Stimulated activated memory B cell treated with anti-CD40 and anti-IgM and Interleukin-4, amounts not matched to agents 10 μg/mL and 1 μg/mL and 100 μg/mL, for 72 hours (primary cell): Measurements from ENCODE around the gene PTPRC.

Source experiments
- ATAC-seq: fragments of 150-1000 bp; cut with Tn5 transposase; 2 replicates; pipeline ENCODE4 v1.10.0; 2021
- H3K27ac Mint-ChIP-seq: one replicate; pipeline ENCODE4 v1.8.0; 2022; ENCODE audit warnings: mild to moderate bottlenecking, mixed read lengths
- H3K27me3 Mint-ChIP-seq: one replicate; pipeline ENCODE4 v1.8.0; 2022; ENCODE audit warnings: mixed read lengths
- H3K36me3 Mint-ChIP-seq: one replicate; pipeline ENCODE4 v1.8.0; 2022; ENCODE audit warnings: mixed read lengths
- H3K4me1 Mint-ChIP-seq: one replicate; pipeline ENCODE4 v1.8.0; 2022; ENCODE audit warnings: mixed read lengths
- H3K4me3 Mint-ChIP-seq: one replicate; pipeline ENCODE4 v1.8.0; 2022; ENCODE audit warnings: mild to moderate bottlenecking, moderate library complexity, mixed read lengths
- H3K9me3 Mint-ChIP-seq: one replicate; pipeline ENCODE4 v1.8.0; 2022; ENCODE audit warnings: mixed read lengths

The PTPRC gene

GRCh38 chr1:198669023-198669698 is 30.3 kb downstream of the PTPRC start:
- Mint-ChIP-seq H3K4me1 (peaks cover 79% of the 10 kb centered on the region), H3K9me3 (peaks cover 5% of the 10 kb centered on the region), H3K27me3 (no peaks in the 10 kb centered on the region), H3K36me3 (peaks cover 72% of the 10 kb centered on the region), H3K4me3 (peak overlapping the region; percentile 30), H3K27ac (peak overlapping the region; percentile 90)
- ATAC-seq = peak; percentile 90

- Mint-ChIP-seq H3K9me3 (peaks cover 5% of the 10 kb centered on the region), H3K4me1 (peaks cover 76% of the 10 kb centered on the region), H3K27me3 (no peaks in the 10 kb centered on the region), H3K36me3 (peaks cover 68% of the 10 kb centered on the region), H3K4me3 (peak overlapping the region; percentile 30), H3K27ac (peak overlapping the region; percentile 90)
- ATAC-seq = no peak
Measured at GRCh38 chr1:198669771-198670170, 30.9 kb downstream of the PTPRC start.

- H3K36me3 Mint-ChIP-seq = peaks cover 73% of the 10 kb centered on the region
- peaks cover 80% of the 10 kb centered on the region for H3K4me1 Mint-ChIP-seq
- peak overlapping the region; percentile 50 for H3K4me3 Mint-ChIP-seq
- peak overlapping the region; percentile 69 for H3K27ac Mint-ChIP-seq
- peak; percentile 73 for ATAC-seq
- H3K9me3 Mint-ChIP-seq = peaks cover 5% of the 10 kb centered on the region
- H3K27me3 Mint-ChIP-seq = no peaks in the 10 kb centered on the region
Measured at GRCh38 chr1:198671136-198671535, 32.3 kb downstream of the PTPRC start.

- Mint-ChIP-seq H3K36me3 (peaks cover 76% of the 10 kb centered on the region), H3K27ac (peak overlapping the region; percentile 69), H3K4me1 (peaks cover 83% of the 10 kb centered on the region), H3K4me3 (no peak overlapping the region), H3K9me3 (peaks cover 5% of the 10 kb centered on the region), H3K27me3 (no peaks in the 10 kb centered on the region)
- ATAC-seq = no peak
Measured at GRCh38 chr1:198672124-198672523, 33.3 kb downstream of the PTPRC start.

GRCh38 chr1:198674009-198674408 is 35.2 kb downstream of the PTPRC start:
- H3K36me3 Mint-ChIP-seq = peaks cover 61% of the 10 kb centered on the region
- no peak overlapping the region for H3K27ac Mint-ChIP-seq
- peaks cover 83% of the 10 kb centered on the region for H3K4me1 Mint-ChIP-seq
- H3K27me3 Mint-ChIP-seq = no peaks in the 10 kb centered on the region
- H3K4me3 Mint-ChIP-seq = no peak overlapping the region
- H3K9me3 Mint-ChIP-seq = peaks cover 5% of the 10 kb centered on the region
- no peak for ATAC-seq

- H3K4me1 Mint-ChIP-seq = peaks cover 90% of the 10 kb centered on the region
- H3K9me3 Mint-ChIP-seq = peaks cover 2% of the 10 kb centered on the region
- no peak overlapping the region for H3K4me3 Mint-ChIP-seq
- no peak for ATAC-seq
- H3K36me3 Mint-ChIP-seq = peaks cover 62% of the 10 kb centered on the region
- H3K27me3 Mint-ChIP-seq = no peaks in the 10 kb centered on the region
- H3K27ac Mint-ChIP-seq = peak overlapping the region; percentile 94
Measured at GRCh38 chr1:198676253-198676652, 37.4 kb downstream of the PTPRC start.

- peak overlapping the region; percentile 23 for H3K4me3 Mint-ChIP-seq
- peak overlapping the region; percentile 94 for H3K27ac Mint-ChIP-seq
- no peak for ATAC-seq
- H3K9me3 Mint-ChIP-seq = no peaks in the 10 kb centered on the region
- peaks cover 54% of the 10 kb centered on the region for H3K36me3 Mint-ChIP-seq
- H3K4me1 Mint-ChIP-seq = peaks cover 86% of the 10 kb centered on the region
- H3K27me3 Mint-ChIP-seq = no peaks in the 10 kb centered on the region
Measured at GRCh38 chr1:198677027-198677426, 38.2 kb downstream of the PTPRC start.

- no peak overlapping the region for H3K4me3 Mint-ChIP-seq
- H3K4me1 Mint-ChIP-seq = peaks cover 83% of the 10 kb centered on the region
- ATAC-seq = no peak
- H3K27ac Mint-ChIP-seq = peak overlapping the region; percentile 94
- H3K9me3 Mint-ChIP-seq = no peaks in the 10 kb centered on the region
- H3K27me3 Mint-ChIP-seq = no peaks in the 10 kb centered on the region
- H3K36me3 Mint-ChIP-seq = peaks cover 45% of the 10 kb centered on the region
Measured at GRCh38 chr1:198677871-198678270, 39.0 kb downstream of the PTPRC start.

- no peaks in the 10 kb centered on the region for H3K27me3 Mint-ChIP-seq
Measured at GRCh38 chr1:198678301-198678836, 39.5 kb downstream of the PTPRC start.

GRCh38 chr1:198678901-198679329 is 40.1 kb downstream of the PTPRC start:
- peaks cover 41% of the 10 kb centered on the region for H3K36me3 Mint-ChIP-seq
- no peaks in the 10 kb centered on the region for H3K9me3 Mint-ChIP-seq
- ATAC-seq = peak; percentile 77
- H3K27me3 Mint-ChIP-seq = no peaks in the 10 kb centered on the region
- peaks cover 87% of the 10 kb centered on the region for H3K4me1 Mint-ChIP-seq
- H3K4me3 Mint-ChIP-seq = peak overlapping the region; percentile 73
- H3K27ac Mint-ChIP-seq = peak overlapping the region; percentile 94

More at GRCh38 chr1:198678301-198678836, 39.5 kb downstream of the PTPRC start:
- H3K36me3 Mint-ChIP-seq = peaks cover 41% of the 10 kb centered on the region
- no peaks in the 10 kb centered on the region for H3K9me3 Mint-ChIP-seq
- peak overlapping the region; percentile 73 for H3K4me3 Mint-ChIP-seq
- ATAC-seq = no peak
- peak overlapping the region; percentile 94 for H3K27ac Mint-ChIP-seq
- H3K4me1 Mint-ChIP-seq = peaks cover 84% of the 10 kb centered on the region

- Mint-ChIP-seq H3K9me3 (no peaks in the 10 kb centered on the region), H3K4me3 (peak overlapping the region; percentile 73), H3K4me1 (peaks cover 89% of the 10 kb centered on the region), H3K27me3 (no peaks in the 10 kb centered on the region), H3K27ac (peak overlapping the region; percentile 94), H3K36me3 (peaks cover 43% of the 10 kb centered on the region)
- ATAC-seq = no peak
Measured at GRCh38 chr1:198679535-198680173, 40.8 kb downstream of the PTPRC start.

- H3K4me3 Mint-ChIP-seq = peak overlapping the region; percentile 73
- no peaks in the 10 kb centered on the region for H3K27me3 Mint-ChIP-seq
- no peak for ATAC-seq
- H3K27ac Mint-ChIP-seq = peak overlapping the region; percentile 94
- no peaks in the 10 kb centered on the region for H3K9me3 Mint-ChIP-seq
- H3K36me3 Mint-ChIP-seq = peaks cover 40% of the 10 kb centered on the region
- H3K4me1 Mint-ChIP-seq = peaks cover 86% of the 10 kb centered on the region
Measured at GRCh38 chr1:198680174-198680875, 41.5 kb downstream of the PTPRC start.

- Mint-ChIP-seq H3K4me1 (peaks cover 83% of the 10 kb centered on the region), H3K27me3 (no peaks in the 10 kb centered on the region), H3K27ac (peak overlapping the region; percentile 94), H3K4me3 (no peak overlapping the region), H3K36me3 (peaks cover 31% of the 10 kb centered on the region), H3K9me3 (no peaks in the 10 kb centered on the region)
- ATAC-seq = no peak
Measured at GRCh38 chr1:198681252-198681651, 42.4 kb downstream of the PTPRC start.

GRCh38 chr1:198681831-198682759 is 43.3 kb downstream of the PTPRC start:
- Mint-ChIP-seq H3K4me3 (peak overlapping the region; percentile 25), H3K36me3 (peaks cover 24% of the 10 kb centered on the region), H3K9me3 (no peaks in the 10 kb centered on the region), H3K27me3 (no peaks in the 10 kb centered on the region), H3K27ac (peak overlapping the region; percentile 94), H3K4me1 (peaks cover 80% of the 10 kb centered on the region)
- peak; percentile 98 for ATAC-seq
